ENCODE results near the gene TOP2B.

GRCh38 chr3:25706213-25706612, 41.5 kb upstream of the TOP2B start:
- TF ChIP-seq CTCF (IDR thresholded peaks at IDR 0.05) = no peak
- TF ChIP-seq POLR2AphosphoS5 (IDR thresholded peaks at IDR 0.05) = no peak
- no peak for TF ChIP-seq POLR2A (IDR thresholded peaks at IDR 0.05)
- TF ChIP-seq EP300 (IDR thresholded peaks at IDR 0.05) = no peak

Data from stomach (tissue), 4 donors.